Right cardiac atrium (tissue), 5 donors: ENCODE data around the gene RNF7. TPM values are rescaled to one million over a fixed set of nuclear protein-coding genes. Genes with fewer than 3 reads are reported as not detected.
"Not testable (repeated sequence)": the region's sequence is repeated elsewhere in the genome, so short reads cannot be mapped to it uniquely, and the experiment has no call there.

ENCODE experiments used
- ATAC-seq, 2 donors: fragments of 200-7000 bp; cut with Tn5 transposase; one replicate each; pipeline versions ENCODE4 v1.8.0 to v1.9.1; 2020; ENCODE audit warnings: moderate library complexity in 2 of 2, mild to moderate bottlenecking in 1 of 2
- DNase-seq, 3 donors: peaks; one replicate each; pipeline ENCODE4 v3.0.0-alpha.2; 2020
- H3K27ac ChIP-seq: one replicate; pipeline ENCODE4 v1.5.1; 2013; ENCODE audit warnings: mild to moderate bottlenecking, low read length, control low read depth, moderate library complexity
- H3K27me3 ChIP-seq: one replicate; pipeline ENCODE4 v1.6.1; 2013; ENCODE audit not compliant: control insufficient read depth, insufficient read depth
- H3K4me1 ChIP-seq: one replicate; pipeline ENCODE4 v1.6.1; 2013; ENCODE audit warnings: low read length; ENCODE audit not compliant: control insufficient read depth, insufficient read depth
- H3K4me3 ChIP-seq: one replicate; pipeline ENCODE4 v1.5.1; 2013; ENCODE audit warnings: low read length, control low read depth
- H3K9me3 ChIP-seq: one replicate; pipeline ENCODE4 v1.6.1; 2013; ENCODE audit warnings: low read length; ENCODE audit not compliant: control insufficient read depth
- WGBS: extraction: QIAGEN DNeasy Blood & Tissue Kit; methylation state at CpG from one replicate; pipeline ENCODE4 v1.1.7; 2013; 5-methylcytosine and 5-hydroxymethylcytosine counted together
- intact Hi-C, 4 donors: fragments of 100-400 bp; cut with DNase I; formaldehyde crosslinking; loops; one replicate each; pipeline versions ENCODE4 v1.11.0 to v1.14.0; 2022 to 2023
- long read RNA-seq, 4 donors: library from polyadenylated mRNA; unstranded; transcript quantifications; one replicate each; pipeline ENCODE4 v2.0.0, GENCODE V29; 2020 to 2021
- polyA plus RNA-seq: library from polyadenylated mRNA; stranded (reverse); fragments of 200-250 nt; gene quantifications from one replicate; pipeline ENCODE4 v1.2.3, GENCODE V29; 2013
- total RNA-seq, 4 donors: library from RNA; stranded (reverse); fragmentation: NEBNext Ultra II Directional; extraction: Animal tissue kit (Norgen Biotek cat#: 25700); gene quantifications; one replicate each; pipeline ENCODE4 v1.2.1, GENCODE V29; 2021
- donor health status: healthy with polysubstance abuse.
- donor health status: DM: no; HTN: yes; CAD: no.
- donor health status: DM: no; HTN: no; CAD: no.
- donor health status: DM: no; HTN: yes; CAD: no; lungs with severe emphysema.
- donor health status: DM: yes; HTN: yes; CAD: no.

RNF7 gene
- 10 to 100 TPM; 66.2 to 91.6 (median 75.3) TPM for total RNA-seq
- 128 TPM for polyA plus RNA-seq
- long read RNA-seq, donor 1, transcript RNF7-201 (3 exons, 2,763 nt): major isoform, 89 of 107 reads
- long read RNA-seq, donor 1, transcript RNF7-203 (4 exons, 1,036 nt): minor isoform, 8 of 107 reads
- long read RNA-seq, donor 1, transcript RNF7-202 (3 exons, 805 nt): minor isoform, 8 of 107 reads
- long read RNA-seq, donor 1, partial matches to known transcripts: 0 of 107 reads
- long read RNA-seq, donor 1, other reads (novel, unspliced or antisense): 2 of 107 reads
- long read RNA-seq, donor 2, transcript RNF7-201 (3 exons, 2,763 nt): major isoform, 49 of 54 reads
- long read RNA-seq, donor 2, partial matches to known transcripts: 0 of 54 reads
- long read RNA-seq, donor 2, other reads (novel, unspliced or antisense): 0 of 54 reads
- long read RNA-seq, donor 3, transcript RNF7-201 (3 exons, 2,763 nt): major isoform, 94 of 110 reads
- long read RNA-seq, donor 3, transcript RNF7-202 (3 exons, 805 nt): minor isoform, 5 of 110 reads
- long read RNA-seq, donor 3, partial matches to known transcripts: 4 of 110 reads
- long read RNA-seq, donor 3, other reads (novel, unspliced or antisense): 3 of 110 reads
- long read RNA-seq, donor 4, transcript RNF7-201 (3 exons, 2,763 nt): major isoform, 56 of 64 reads
- long read RNA-seq, donor 4, partial matches to known transcripts: 0 of 64 reads
- long read RNA-seq, donor 4, other reads (novel, unspliced or antisense): 1 of 64 reads

DNA sequence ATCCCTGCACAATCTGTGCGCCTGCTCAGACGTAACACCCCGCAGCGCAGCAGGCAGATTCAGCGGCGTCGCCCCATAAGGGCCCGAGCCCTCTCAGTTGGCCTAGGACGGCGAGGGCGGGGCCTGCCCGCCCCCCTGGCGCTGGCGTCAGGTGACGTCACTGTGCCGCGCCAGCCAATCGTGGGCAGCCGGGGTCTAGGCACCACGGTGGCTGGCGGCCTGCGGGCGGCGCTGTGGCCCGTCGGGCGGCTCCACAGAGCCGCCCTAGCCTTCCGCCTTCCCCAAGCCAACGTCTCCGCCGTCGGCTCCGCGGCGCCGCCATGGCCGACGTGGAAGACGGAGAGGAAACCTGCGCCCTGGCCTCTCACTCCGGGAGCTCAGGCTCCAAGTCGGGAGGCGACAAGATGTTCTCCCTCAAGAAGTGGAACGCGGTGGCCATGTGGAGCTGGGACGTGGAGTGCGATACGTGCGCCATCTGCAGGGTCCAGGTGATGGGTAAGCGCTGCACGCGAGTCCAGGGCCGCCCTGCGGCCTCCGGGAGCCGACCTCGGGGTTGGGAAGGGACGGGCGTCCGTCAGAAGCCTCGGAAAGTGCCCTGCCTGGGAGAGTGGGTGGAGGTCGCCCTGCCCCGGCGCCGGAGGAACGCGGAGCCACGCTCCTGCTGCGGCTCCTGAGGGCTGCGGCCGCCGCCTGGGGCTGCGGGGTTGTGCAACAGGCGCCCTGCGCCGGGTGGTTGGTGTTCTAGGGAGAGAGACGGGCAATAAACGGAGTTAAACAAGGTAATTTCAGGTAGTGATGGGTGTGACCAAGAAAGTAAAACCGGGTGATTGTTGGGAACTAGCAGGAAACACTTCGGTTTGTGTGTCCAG lies at the start of gene RNF7:
RNF7 (plus strand) TSS at position 277 of the 869 bp plus-strand sequence; CDS start at position 321, 44 bp downstream.
- DNase-seq (peak; percentile 95 to 98 (median 98)), ATAC-seq (peak; percentile 98 to 99)
- WGBS: under 1% methylated on average over 81 of the region's 81 CpGs
- Histone ChIP-seq H3K27ac (peak within 1 kb of the TSS; percentile 93), H3K27me3 (no peaks in the 10 kb centered on the region), H3K9me3 (no peaks in the 10 kb centered on the region), H3K4me3 (peak within 1 kb of the TSS; percentile 91), H3K4me1 (no peaks in the 10 kb centered on the region)
- intact Hi-C loops: loop anchor here in 2 of 4 donors (2.0 to 10.0 kb wide), 2 partner anchors 137 kb away; partner anchors contain the start of gene ATP1B3 (in 1 of the 2)

DNA sequence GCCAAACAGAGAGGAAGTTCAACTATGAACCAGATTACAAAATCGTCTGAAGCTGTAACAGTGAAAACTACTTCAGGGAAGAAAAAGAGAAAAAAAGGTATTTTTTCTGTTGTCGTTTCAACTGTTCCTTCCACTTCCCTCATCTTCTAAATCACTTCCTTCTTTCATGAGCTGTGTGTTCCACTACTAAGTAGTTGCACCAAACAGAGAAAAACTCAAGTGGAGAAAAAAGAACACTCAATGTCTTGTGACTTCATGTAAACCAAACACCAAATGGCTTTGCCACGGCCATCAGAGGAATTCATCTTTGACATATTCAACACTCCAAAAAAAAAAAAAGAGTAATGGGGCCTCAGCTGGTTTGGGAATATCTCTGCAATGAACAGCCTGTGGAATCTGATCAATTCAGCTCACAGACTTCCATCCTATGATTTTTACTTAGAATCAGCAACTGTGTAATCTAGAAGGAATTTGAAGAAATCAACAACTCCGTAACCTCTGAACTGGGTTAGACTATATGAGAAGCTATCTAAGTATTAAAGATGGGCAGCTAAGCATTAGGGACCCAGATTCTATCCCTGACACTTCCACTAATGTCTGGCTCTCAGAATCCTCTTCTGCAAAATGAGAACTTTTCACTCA lies 47.5 kb upstream of the RNF7 start:
- 53% methylated on average over 4 of the region's 4 CpGs for WGBS
- no peak overlapping the region for H3K4me3 ChIP-seq
- H3K27me3 ChIP-seq: no peaks in the 10 kb centered on the region
- no peak for DNase-seq
- no peak overlapping the region for H3K27ac ChIP-seq
- H3K4me1 ChIP-seq: no peaks in the 10 kb centered on the region
- intact Hi-C loops: no loop called here
- H3K9me3 ChIP-seq: no peaks in the 10 kb centered on the region
- ATAC-seq: no peak

DNA sequence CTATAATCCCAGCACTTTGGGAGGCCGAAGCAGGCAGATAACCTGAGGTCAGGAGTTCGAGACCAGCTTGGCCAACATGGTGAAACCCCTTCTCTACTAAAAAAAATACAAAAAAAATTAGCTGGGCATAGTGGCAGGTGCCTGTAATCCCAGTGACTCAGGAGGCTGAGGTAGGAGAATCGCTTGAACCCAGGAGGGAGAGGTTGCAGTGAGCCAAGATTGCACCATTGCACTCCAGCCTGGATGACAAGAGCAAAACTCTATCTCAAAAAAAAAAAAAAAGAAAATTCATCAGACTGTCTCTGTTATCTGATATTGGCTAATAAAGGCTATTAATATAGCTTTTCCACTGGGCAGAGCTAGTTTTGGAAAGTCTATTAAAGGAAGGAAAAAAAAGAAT lies 46.6 kb upstream of the RNF7 start:
- intact Hi-C loops, DNase-seq, ATAC-seq, H3K9me3 ChIP-seq, H3K4me3 ChIP-seq, H3K27me3 ChIP-seq, H3K4me1 ChIP-seq, H3K27ac ChIP-seq: not testable (repeated sequence)
- 77% methylated on average over 3 of the region's 3 CpGs for WGBS

DNA sequence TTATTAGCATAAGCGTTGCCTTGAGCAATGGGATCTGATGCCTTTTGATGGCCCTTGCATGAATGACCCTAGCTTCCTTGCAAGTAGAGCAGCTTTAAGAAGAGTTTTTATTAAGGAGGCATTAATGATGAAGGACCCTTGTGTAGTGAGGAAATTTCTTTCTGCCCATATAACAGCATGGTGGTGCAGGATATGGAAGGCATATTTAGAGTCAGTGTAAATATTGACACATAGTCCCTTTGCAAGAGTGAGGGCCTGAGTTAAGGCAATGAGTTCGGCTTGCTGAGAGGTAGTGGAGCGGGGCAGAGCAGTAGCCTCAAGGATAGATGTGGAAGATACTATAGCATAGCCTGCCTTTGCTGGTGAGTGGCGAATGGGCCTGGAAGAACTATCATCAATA lies 45.1 kb upstream of the RNF7 start:
- H3K27me3 ChIP-seq, H3K4me1 ChIP-seq, H3K9me3 ChIP-seq, H3K27ac ChIP-seq, intact Hi-C loops, H3K4me3 ChIP-seq, ATAC-seq, DNase-seq: not testable (repeated sequence)
- 83% methylated on average over 4 of the region's 4 CpGs for WGBS

DNA sequence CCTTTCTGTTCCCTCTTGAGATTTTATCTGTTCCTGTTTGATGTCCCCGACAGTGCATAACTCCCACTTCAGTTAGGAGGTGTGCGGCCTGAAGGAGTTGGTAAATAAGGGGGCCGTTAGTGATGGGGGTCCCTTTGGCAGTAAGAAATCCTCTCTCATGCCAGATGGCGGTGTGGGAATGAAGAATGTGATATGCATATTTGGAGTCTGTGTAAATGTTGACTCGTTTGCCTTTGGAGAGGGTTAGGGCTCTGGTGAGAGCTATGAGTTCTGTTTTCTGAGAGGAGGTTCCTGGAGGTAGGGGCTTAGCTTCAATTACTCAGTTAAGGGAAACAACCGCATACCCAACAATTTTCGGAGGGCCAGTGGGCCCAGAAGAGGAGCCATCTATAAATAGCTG lies 38.8 kb upstream of the RNF7 start:
- intact Hi-C loops: no loop called here
- DNase-seq (no peak), ATAC-seq (no peak)
- no peak overlapping the region for H3K4me3 ChIP-seq
- H3K27me3 ChIP-seq: no peaks in the 10 kb centered on the region
- H3K4me1 ChIP-seq: no peaks in the 10 kb centered on the region
- H3K9me3 ChIP-seq: no peaks in the 10 kb centered on the region
- 42% methylated on average over 7 of the region's 7 CpGs for WGBS
- no peak overlapping the region for H3K27ac ChIP-seq

DNA sequence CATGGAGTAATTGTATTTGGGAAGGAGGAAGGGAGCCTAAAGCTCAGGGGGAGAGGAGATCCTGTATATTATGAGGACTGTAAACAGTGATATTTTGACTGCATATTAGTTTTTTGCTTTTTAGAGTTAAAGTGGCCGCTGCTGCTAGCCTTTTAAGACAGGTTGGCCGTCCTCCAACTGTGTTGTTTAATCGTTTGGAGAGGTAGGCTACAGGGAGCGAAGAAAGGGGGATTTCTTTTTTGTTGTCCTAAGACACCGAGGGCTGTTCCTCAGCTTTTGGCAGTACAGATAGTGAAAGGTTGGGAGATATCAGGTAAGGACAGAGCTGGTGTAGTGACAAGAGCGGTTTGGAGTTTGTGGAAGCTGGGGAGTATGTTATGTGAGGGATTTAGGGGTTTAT lies 38.2 kb upstream of the RNF7 start:
- Histone ChIP-seq H3K27me3 (no peaks in the 10 kb centered on the region), H3K4me3 (no peak overlapping the region), H3K27ac (no peak overlapping the region), H3K9me3 (no peaks in the 10 kb centered on the region), H3K4me1 (no peaks in the 10 kb centered on the region)
- no peak for DNase-seq
- WGBS: 53% methylated on average over 6 of the region's 6 CpGs
- no peak for ATAC-seq
- intact Hi-C loops: no loop called here

DNA sequence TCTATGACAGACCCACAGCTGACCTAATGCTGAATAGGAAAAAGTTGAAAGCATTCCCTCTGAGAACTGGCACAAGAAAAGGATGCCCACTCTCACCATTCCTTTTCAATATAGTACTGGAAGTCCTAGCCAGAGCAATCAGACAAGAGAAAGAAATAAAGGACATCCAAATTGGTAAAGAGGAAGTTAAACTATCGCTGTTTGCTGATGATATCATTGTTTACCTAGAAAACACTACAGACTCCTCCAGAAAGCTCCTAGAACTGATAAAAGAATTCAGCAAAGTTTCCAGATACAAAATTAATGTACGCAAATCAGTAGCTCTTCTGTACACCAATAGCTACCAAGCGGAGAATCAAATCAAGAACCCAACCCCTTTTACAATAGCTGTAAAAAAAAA lies 34.7 kb upstream of the RNF7 start:
- H3K27me3 ChIP-seq, H3K4me3 ChIP-seq, H3K4me1 ChIP-seq, ATAC-seq, H3K27ac ChIP-seq, intact Hi-C loops, DNase-seq, H3K9me3 ChIP-seq: not testable (repeated sequence)
- 80% methylated on average over 3 of the region's 3 CpGs for WGBS

DNA sequence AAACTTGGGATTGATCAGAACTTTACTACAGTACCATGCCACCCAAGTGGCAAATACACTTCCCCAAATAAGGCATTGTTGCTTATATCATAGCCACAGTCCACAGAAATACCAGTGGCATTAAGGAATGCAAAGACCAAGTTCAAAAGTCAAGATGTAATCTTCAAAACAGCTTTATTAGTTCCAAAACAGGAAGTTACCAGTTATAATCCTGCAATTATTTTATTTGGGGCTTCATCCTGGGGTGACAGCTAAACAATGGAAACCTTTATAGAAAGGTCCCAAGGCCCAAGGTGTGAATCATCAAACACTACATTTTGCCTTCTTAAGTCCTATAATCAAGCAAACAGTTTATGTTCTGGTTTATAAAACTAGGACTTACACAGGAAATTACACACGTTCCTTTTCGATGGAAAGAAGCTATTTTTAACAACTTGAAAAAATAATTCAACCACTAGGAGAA lies 30.3 kb upstream of the RNF7 start:
- ATAC-seq (no peak), DNase-seq (no peak)
- H3K27me3 ChIP-seq: no peaks in the 10 kb centered on the region
- H3K27ac ChIP-seq: no peak overlapping the region
- no peaks in the 10 kb centered on the region for H3K4me1 ChIP-seq
- no peak overlapping the region for H3K4me3 ChIP-seq
- intact Hi-C loops: no loop called here
- no peaks in the 10 kb centered on the region for H3K9me3 ChIP-seq
- WGBS: 32% methylated on average over 2 of the region's 2 CpGs

DNA sequence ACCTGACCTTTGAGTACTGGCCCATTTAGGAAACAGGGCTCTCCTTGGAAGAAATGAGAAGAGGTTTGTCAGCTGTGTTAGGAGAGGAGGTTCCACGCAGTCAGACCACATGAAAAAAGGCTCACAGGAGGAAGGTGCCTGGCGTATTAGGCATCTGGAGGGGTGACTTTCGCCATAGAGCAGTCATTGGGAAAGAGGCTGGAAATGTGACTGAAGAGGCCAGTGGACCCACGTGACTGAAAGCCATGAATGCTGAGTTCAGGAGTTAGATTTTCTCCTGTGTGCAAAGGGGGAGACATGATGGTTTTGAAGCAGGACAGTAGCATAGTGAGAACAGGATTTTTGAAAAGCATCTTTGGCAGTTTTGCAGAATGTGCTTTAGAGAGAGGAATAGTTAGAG lies 29.7 kb upstream of the RNF7 start:
- Histone ChIP-seq H3K4me3 (no peak overlapping the region), H3K27me3 (no peaks in the 10 kb centered on the region), H3K4me1 (no peaks in the 10 kb centered on the region), H3K9me3 (no peaks in the 10 kb centered on the region), H3K27ac (no peak overlapping the region)
- 85% methylated on average over 4 of the region's 4 CpGs for WGBS
- ATAC-seq (no peak), DNase-seq (no peak)
- intact Hi-C loops: no loop called here

DNA sequence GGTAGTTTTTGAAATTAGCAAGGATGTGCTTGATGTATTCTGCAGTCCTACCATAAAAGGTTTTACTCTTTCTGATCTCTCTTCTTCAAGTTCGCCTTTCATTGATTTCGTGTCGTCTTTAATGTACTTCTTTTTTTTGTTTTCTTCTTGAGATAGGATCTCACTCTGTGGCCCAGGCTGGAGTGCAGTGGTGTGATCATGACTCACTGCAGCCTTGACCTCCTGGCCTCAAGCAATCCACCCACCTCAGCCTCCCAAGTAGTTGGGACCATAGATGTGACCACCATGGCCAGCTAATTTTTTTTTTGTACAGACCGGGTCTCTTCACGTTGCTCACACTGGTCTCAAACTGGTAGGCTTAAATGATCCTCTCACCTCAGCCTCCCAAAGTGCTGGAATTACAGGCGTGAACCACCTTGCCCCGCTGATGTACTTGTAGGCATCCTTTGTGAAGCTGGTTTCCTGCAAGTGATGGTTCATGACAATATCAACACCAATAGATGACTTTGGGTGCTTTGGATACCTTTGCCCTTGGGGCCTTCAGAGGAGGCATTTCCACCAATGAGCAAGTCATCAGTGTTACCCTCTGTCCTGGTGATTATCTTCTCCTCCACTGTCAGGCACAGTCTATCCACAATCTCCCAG lies 28.9 kb upstream of the RNF7 start:
- Histone ChIP-seq H3K27me3 (no peaks in the 10 kb centered on the region), H3K4me3 (no peak overlapping the region), H3K27ac (no peak overlapping the region), H3K4me1 (no peaks in the 10 kb centered on the region), H3K9me3 (no peaks in the 10 kb centered on the region)
- ATAC-seq (no peak), DNase-seq (no peak)
- 95% methylated on average over 7 of the region's 7 CpGs for WGBS
- intact Hi-C loops: no loop called here
